Sigmoid colon (tissue), 7 donors: ENCODE data around the gene GSC2. TPM values are rescaled to one million over a fixed set of nuclear protein-coding genes. Genes with fewer than 3 reads are reported as not detected.

Source experiments
- DNase-seq: peaks from one replicate; pipeline ENCODE4 v3.0.0-alpha.2; 2019
- H3K27ac ChIP-seq, 4 donors: fragments of 200-600 bp; sonication (generic); one replicate each; pipeline ENCODE4 v1.5.1; 2016 to 2019; ENCODE audit warnings: mild to moderate bottlenecking in 1 of 4
- H3K27me3 ChIP-seq, 3 donors: fragments of 200-600 bp; sonication (generic); one replicate each; pipeline ENCODE4 v1.5.1; 2019; ENCODE audit warnings: mild to moderate bottlenecking in 1 of 3
- H3K36me3 ChIP-seq, 4 donors: fragments of 200-600 bp; sonication (generic); one replicate each; pipeline ENCODE4 v1.5.1; 2016 to 2019
- H3K4me1 ChIP-seq, 4 donors: fragments of 200-600 bp; sonication (generic); one replicate each; pipeline ENCODE4 v1.5.1; 2017 to 2019
- H3K4me3 ChIP-seq, 4 donors: fragments of 200-600 bp; sonication (generic); one replicate each; pipeline ENCODE4 v1.5.1; 2017 to 2019; ENCODE audit warnings: mild to moderate bottlenecking in 2 of 4, moderate library complexity in 1 of 4
- H3K9me3 ChIP-seq, 4 donors: fragments of 200-600 bp in 3 of 4; sonication (generic) in 3 of 4; one replicate each; pipeline versions ENCODE4 v1.5.1 to v1.6.1; 2013 to 2019
- EP300 ChIP-seq, 4 donors: sonication (generic); formaldehyde crosslinking; IDR thresholded peaks; one replicate each; pipeline ENCODE4 v1.6.1; 2017; ENCODE audit warnings: antibody characterized with exemption in 4 of 4
- POLR2A ChIP-seq, 2 donors: fragments of 450-650 bp; IDR thresholded peaks; one replicate each; pipeline ENCODE4 v1.6.1; 2016; ENCODE audit warnings: antibody characterized with exemption in 2 of 2, mild to moderate bottlenecking in 2 of 2, moderate library complexity in 2 of 2
- POLR2AphosphoS5 ChIP-seq, 4 donors: sonication (generic); formaldehyde crosslinking; IDR thresholded peaks; one replicate each; pipeline ENCODE4 v1.6.1; 2017; ENCODE audit warnings: antibody characterized with exemption in 4 of 4
- WGBS, 2 donors: extraction: QIAGEN DNeasy Blood & Tissue Kit; methylation state at CpG; one replicate each; pipeline ENCODE4 v1.1.7; 2013; 5-methylcytosine and 5-hydroxymethylcytosine counted together
- intact Hi-C: fragments of 100-400 bp; cut with DNase I; formaldehyde crosslinking; loops from one replicate; pipeline ENCODE4 v1.15.1; 2023
- polyA plus RNA-seq, 3 donors: library from polyadenylated mRNA; stranded (reverse); fragments of 200-250 nt; gene quantifications; one replicate each; pipeline ENCODE4 v1.2.3, GENCODE V29; 2013
- total RNA-seq, 4 donors: library from RNA; depleted of rRNA; stranded (reverse); fragments of >200 nt; gene quantifications; one replicate each; pipeline ENCODE4 v1.1.0, GENCODE V29; 2016
- TF ChIP-seq, protein P1 (sequence below), 4 experiments: fragments of 450-650 bp in 3 of 4; fragments of 200-600 bp in 1 of 4; IDR thresholded peaks; one replicate each; pipeline ENCODE4 v1.5.1; 2016 to 2019; ENCODE audit warnings: antibody characterized with exemption in 4 of 4, mild to moderate bottlenecking in 3 of 4, moderate library complexity in 2 of 4
- donor health status: healthy with polysubstance abuse.
- donor health status: Bipolar disorder and iron deficiency.
- donor health status: healthy.

GSC2 gene
- total and polyA plus RNA-seq, 7 donors, result not detected

GRCh38 chr22:19175602-19176174 lies 25.6 kb upstream of the GSC2 start:
- Histone ChIP-seq H3K4me3 (no peak overlapping the region), H3K36me3 (no peaks in the 10 kb centered on the region), H3K9me3 (no peaks in the 10 kb centered on the region), H3K27ac (no peak overlapping the region), H3K27me3 (no peaks in the 10 kb centered on the region), H3K4me1 (peaks cover 0 to 68% (median 55%) of the 10 kb centered on the region in 4 donors)
- intact Hi-C loops, result loop anchor here (5.0 kb wide), 2 partner anchors 257 to 272 kb away; partner anchors contain the start of genes C22orf39, HIRA and MRPL40
- TF ChIP-seq POLR2A (IDR thresholded peaks at IDR 0.05) (no peak), POLR2AphosphoS5 (IDR thresholded peaks at IDR 0.05) (no peak), EP300 (IDR thresholded peaks at IDR 0.05) (no peak)
- TF ChIP-seq, protein P1, sequence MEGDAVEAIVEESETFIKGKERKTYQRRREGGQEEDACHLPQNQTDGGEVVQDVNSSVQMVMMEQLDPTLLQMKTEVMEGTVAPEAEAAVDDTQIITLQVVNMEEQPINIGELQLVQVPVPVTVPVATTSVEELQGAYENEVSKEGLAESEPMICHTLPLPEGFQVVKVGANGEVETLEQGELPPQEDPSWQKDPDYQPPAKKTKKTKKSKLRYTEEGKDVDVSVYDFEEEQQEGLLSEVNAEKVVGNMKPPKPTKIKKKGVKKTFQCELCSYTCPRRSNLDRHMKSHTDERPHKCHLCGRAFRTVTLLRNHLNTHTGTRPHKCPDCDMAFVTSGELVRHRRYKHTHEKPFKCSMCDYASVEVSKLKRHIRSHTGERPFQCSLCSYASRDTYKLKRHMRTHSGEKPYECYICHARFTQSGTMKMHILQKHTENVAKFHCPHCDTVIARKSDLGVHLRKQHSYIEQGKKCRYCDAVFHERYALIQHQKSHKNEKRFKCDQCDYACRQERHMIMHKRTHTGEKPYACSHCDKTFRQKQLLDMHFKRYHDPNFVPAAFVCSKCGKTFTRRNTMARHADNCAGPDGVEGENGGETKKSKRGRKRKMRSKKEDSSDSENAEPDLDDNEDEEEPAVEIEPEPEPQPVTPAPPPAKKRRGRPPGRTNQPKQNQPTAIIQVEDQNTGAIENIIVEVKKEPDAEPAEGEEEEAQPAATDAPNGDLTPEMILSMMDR (IDR thresholded peaks at IDR 0.05), result no peak
- 74 to 79% methylated on average over 21 of the region's 21 CpGs for WGBS, 2 donors
- DNase-seq, result no peak

GRCh38 chr22:19175026-19175601 lies 25.0 kb upstream of the GSC2 start:
- Histone ChIP-seq H3K27me3 (no peaks in the 10 kb centered on the region), H3K36me3 (no peaks in the 10 kb centered on the region), H3K9me3 (no peaks in the 10 kb centered on the region), H3K4me1 (peaks cover 0 to 73% (median 60%) of the 10 kb centered on the region in 4 donors), H3K27ac (no peak overlapping the region), H3K4me3 (no peak overlapping the region)
- DNase-seq, result no peak
- WGBS, 2 donors, result 68 to 81% methylated on average over 7 of the region's 7 CpGs
- intact Hi-C loops, result loop anchor here (5.0 kb wide), 2 partner anchors 257 to 272 kb away; partner anchors contain the start of genes C22orf39, HIRA and MRPL40
- TF ChIP-seq POLR2A (IDR thresholded peaks at IDR 0.05) (no peak), EP300 (IDR thresholded peaks at IDR 0.05) (no peak), POLR2AphosphoS5 (IDR thresholded peaks at IDR 0.05) (no peak)
- TF ChIP-seq, protein P1 (IDR thresholded peaks at IDR 0.05), result no peak

DNA sequence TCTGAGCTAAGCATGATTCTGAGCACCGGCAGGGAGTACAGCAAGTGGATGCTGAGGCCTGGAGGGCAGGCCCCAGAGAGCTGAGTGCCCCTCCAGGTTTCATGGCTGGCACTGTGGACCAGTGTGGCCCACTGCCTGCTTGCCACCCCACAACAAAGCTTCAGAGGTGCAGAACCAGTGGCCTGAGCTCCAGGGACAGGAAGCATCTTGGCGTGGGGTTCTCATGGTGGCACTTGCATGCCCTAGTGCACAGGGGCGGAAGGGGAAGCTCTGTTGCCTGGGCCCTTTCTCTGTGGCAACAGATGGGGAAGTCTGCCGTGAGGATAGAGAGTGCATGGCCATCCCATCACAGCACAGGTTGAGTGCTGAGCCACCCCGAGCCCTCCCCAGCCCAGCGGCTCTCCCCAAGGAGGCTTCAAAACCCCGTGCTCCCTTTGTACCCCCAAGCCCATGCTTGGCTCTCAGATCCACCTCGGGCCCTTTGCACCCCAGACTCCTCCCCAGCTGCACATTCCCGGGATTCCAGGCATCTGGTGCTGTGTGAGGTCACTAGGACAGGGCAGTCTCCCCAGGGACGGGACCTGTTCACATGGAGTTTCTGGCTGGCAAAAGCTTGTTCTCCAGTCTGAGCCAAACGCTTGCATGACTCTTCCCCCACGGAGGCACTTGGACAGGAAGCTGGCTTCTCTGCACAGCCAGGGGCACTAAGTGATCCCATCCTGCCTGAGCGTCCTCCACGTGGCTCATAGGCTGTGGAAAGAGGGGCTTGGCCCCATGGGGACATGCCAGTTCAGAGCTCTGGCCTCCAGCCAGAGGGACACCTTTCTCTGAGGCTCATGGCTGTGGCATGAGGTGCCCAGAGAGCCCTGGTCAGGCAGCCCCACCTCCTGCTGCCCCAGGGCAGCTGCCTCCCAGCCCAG lies 24.3 kb upstream of the GSC2 start:
- no peak for TF ChIP-seq EP300 (IDR thresholded peaks at IDR 0.05)
- TF ChIP-seq, protein P1 (IDR thresholded peaks at IDR 0.05), result no peak
- no peak for TF ChIP-seq POLR2A (IDR thresholded peaks at IDR 0.05)
- no peak for TF ChIP-seq POLR2AphosphoS5 (IDR thresholded peaks at IDR 0.05)
- no peaks in the 10 kb centered on the region for H3K36me3 ChIP-seq
- H3K4me3 ChIP-seq, result no peak overlapping the region
- DNase-seq, result peak; percentile 73
- no peak overlapping the region for H3K27ac ChIP-seq
- H3K9me3 ChIP-seq, result no peaks in the 10 kb centered on the region
- intact Hi-C loops, result loop anchor here (5.0 kb wide), 2 partner anchors 258 to 273 kb away; partner anchors contain the start of genes C22orf39, HIRA and MRPL40
- peaks cover 0 to 75% (median 64%) of the 10 kb centered on the region in 4 donors for H3K4me1 ChIP-seq
- peaks cover 2 to 4% (median 3%) of the 10 kb centered on the region in 3 donors for H3K27me3 ChIP-seq
- 52 to 62% methylated on average over 14 of the region's 14 CpGs for WGBS, 2 donors

DNA sequence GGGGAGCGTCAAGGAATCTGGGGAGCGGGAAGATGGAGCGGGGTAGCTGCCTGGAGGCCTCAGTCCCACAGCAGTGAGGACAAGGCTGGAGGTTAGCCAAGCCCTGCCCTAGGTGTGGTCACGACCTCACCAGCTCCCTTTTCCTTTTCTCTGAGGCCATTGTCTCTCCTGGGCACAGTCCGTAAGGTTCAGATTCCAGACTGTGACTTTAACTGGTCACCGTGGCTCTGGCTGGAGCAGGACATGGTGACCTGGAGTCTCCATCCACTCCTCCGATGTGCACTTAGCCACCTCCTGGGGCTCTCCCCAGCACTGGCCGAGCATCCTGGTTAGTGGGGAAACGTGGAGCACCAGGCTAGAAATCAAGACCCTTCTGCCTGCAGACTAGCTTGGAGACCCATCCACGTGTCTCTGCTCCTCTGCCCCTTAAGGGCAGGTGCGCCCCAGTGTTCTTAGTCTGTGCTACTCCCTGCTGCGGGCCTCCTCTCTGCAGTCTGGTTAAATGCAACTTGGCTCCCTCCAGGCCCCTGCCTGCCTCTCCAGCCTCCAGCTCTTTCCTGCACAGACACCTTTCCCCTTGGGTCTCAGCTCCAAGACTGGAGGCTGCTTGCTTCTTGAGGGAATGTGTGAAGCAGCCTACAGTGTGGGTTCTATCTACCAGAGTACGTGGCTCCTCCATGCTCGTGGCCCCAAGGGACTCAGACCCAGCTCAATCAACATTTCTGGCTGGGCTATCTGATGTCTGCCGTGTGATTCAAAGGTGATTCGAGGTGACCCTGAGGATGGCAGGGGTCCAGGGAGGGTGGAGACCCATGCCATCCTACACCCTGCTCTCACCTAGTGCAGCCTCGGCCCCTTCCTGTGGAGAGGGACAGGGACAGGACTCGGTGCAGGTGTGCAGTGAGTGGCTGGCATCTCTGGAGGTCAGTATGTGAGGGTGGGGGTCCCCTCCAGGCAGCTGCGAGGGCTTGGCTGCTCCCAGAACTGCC lies 23.2 kb upstream of the GSC2 start:
- Histone ChIP-seq H3K4me1 (peaks cover 0 to 74% (median 66%) of the 10 kb centered on the region in 4 donors), H3K36me3 (no peaks in the 10 kb centered on the region), H3K9me3 (no peaks in the 10 kb centered on the region), H3K27me3 (peaks cover 7 to 14% (median 13%) of the 10 kb centered on the region in 3 donors), H3K4me3 (no peak overlapping the region), H3K27ac (no peak overlapping the region)
- no peak for TF ChIP-seq POLR2A (IDR thresholded peaks at IDR 0.05)
- TF ChIP-seq POLR2AphosphoS5 (IDR thresholded peaks at IDR 0.05), result no peak
- TF ChIP-seq, protein P1 (IDR thresholded peaks at IDR 0.05), result no peak
- no peak for TF ChIP-seq EP300 (IDR thresholded peaks at IDR 0.05)
- 48 to 73% methylated on average over 19 of the region's 19 CpGs for WGBS, 2 donors
- no peak for DNase-seq
- intact Hi-C loops, result no loop called here
